IPS-11a (cell line): ENCODE data around the gene ETV7.
"Not testable (repeated sequence)": the region's sequence is repeated elsewhere in the genome, so short reads cannot be mapped to it uniquely, and the experiment has no call there.

Source experiments
- H3K4me3 ChIP-seq: one replicate; pipeline ENCODE4 v1.5.1; 2013; ENCODE audit warnings: low read depth, low read length, control low read depth

The ETV7 gene

DNA sequence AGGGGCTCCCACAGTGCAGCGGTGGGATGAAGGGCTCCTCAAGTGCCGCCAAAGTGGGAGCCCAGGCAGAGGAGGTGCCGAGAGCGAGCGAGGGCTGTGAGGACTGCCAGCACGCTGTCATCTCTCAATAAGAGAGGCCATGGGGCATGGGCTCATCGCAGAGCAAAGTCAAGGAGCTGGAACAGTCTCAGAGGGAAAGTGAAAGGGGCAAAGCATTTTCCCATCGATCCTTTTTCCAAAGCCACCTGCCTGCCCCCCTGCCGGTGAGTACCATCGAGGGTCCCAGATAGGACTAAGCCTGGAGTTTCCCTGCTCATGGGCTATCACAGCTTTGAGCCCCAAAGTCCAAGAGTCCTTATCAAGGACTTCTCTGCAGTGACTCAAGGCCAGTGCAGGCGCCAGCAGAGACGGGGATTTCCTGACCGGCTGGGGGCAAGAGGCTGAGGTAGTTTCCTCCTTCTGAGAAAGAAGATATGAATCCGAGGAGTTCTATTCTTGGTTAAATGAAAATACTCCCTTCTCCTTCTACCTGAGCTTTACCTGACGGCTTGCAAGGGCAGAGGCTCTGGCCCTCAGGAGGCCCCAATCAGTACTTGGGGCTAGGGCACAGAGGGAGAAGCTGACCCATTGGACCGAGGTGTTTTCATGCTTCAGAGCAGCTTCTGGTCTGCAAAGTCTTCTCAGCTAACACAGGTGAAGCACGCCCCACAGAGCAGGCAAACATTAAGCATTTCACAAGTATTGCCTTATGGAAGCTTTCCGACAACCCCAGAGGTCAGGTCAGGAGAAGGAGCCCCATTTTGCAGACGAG lies 22.6 kb downstream of the ETV7 start:
- no peak overlapping the region for H3K4me3 ChIP-seq

DNA sequence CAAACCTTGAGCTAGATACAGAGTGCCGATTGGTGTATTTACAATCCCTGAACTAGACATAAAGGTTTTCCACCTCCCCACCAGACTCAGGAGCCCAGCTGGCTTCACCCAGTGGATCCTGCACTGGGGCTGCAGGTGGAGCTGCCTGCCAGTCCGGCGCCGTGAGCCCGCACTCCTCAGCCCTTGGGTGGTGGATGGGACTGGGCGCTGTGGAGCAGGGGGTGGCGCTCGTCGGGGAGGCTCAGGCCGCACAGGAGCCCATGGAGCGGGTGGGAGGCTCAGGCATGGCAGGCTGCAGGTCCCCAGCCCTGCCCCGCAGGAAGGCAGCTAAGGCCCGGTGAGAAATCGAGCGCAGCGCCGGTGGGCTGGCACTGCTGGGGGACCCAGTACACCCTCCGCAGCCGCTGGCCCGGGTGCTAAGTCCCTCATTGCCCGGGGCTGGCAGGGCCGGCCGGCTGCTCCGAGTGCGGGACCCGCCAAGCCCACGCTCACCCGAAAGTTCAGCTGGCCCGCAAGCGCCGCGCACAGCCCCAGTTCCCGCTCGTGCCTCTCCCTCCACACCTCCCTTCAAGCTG lies 23.3 kb downstream of the ETV7 start:
- not testable (repeated sequence) for H3K4me3 ChIP-seq

DNA sequence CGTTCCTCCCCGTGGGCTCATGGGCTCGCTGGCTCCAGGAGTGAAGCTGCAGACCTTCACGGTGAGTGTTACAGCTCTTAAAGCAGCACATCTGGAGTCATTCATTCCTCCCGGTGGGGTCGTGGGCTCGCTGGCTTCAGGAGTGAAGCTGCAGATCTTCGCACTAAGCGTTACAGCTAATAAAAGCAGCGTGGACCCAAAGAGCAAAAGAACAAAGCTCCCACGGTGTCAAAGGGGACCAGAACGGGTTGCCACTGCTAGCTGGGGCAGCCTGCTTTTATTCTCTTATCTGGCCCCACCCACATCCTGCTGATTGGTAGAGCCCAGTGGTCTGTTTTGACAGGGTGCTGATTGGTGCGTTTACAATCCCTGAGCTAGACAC lies 24.1 kb downstream of the ETV7 start:
- H3K4me3 ChIP-seq: not testable (repeated sequence)

DNA sequence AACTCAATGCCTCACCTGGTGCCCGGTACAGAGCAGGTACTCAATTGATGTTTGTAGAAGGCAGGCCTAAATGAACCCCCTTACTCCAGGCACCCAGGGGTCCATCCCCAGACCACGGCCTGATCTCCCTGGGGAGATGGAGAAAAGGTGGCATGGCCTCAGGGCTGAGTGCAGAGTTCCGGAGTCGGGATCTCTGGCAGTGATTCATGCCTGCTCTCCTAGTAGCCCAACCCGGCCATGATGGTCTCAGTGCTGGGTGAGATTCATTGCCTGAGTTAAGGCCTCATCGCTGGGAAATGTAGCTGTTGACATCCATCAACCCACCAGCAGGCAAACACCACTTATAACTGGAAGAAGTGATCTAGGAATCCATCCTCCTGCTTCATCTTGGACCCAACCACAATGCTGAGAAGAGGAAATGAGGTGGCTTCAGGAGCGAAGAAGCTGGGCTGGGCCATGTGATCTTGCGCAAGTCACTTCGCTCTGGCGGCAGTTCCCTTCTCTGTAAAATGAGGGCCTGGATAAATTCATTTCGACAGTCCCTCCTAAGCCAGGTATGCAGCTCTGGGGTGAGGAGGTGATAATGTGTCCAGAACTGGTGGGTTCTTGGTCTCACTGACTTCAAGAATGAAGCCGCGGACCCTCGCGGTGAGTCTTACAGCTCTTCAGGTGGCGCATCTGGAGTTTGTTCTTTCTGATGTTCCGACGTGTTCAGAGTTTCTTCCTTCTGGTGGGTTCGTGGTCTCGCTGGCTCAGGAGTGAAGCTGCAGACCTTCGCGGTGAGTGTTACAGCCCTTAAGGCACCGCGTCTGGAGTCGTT lies 24.7 kb downstream of the ETV7 start:
- H3K4me3 ChIP-seq: no peak overlapping the region

DNA sequence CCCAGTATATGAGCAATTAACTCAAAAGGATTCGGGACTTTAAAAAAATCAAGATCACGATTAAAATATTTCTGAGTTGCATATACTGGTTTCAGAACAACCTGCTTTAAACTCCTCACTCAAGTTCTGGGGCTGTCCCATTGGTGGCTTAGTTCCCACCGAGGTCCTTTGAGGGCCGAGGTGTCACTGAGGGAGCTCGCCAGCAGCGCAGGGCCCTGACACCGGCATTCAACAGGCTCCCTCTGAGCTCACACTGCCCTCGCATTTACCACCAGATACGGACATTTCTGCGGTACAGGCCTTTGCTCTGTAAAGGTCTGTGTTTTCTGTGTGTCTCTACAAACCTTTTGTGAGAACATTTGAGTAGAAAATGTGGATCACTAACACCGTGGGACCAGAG lies 26.4 kb downstream of the ETV7 start:
- no peak overlapping the region for H3K4me3 ChIP-seq

DNA sequence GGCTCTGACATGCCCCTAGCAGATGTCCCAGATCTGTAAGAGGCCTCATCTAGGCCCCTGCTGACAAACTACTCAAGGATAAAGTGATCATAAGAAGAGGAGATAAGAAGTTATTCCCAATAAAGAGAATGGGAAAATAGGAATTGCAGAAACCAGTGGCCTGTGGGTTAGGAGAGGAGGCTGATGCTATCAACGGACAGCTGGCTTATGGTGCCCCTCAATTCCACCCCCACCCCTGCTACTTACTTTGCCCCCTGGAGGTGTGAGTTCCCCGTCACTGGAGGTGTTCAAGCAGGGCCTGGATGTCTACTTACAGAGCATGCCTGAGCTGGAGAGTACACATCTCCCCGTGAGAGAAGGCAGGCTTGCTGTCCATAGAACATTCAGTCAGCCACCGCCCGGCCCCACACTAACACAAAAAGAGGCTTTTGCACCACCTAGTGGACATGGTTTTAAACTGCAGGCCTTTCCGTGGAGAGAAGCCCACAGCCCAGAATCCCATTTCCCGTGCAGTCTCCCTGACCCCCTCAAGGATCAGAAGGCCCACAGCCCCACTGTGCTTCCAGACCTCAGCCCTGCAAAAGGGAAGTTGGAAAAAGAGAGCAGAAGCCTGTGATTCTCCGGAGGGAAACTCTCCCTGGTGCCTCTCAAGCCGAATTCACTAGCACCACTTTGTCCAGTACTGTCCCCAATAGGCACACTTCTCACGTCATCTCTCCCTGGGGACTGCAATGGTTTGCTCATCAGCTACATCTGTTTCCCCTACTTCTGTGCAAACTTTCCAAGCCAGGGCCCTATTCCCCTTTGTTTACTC lies 27.0 kb downstream of the ETV7 start:
- no peak overlapping the region for H3K4me3 ChIP-seq

DNA sequence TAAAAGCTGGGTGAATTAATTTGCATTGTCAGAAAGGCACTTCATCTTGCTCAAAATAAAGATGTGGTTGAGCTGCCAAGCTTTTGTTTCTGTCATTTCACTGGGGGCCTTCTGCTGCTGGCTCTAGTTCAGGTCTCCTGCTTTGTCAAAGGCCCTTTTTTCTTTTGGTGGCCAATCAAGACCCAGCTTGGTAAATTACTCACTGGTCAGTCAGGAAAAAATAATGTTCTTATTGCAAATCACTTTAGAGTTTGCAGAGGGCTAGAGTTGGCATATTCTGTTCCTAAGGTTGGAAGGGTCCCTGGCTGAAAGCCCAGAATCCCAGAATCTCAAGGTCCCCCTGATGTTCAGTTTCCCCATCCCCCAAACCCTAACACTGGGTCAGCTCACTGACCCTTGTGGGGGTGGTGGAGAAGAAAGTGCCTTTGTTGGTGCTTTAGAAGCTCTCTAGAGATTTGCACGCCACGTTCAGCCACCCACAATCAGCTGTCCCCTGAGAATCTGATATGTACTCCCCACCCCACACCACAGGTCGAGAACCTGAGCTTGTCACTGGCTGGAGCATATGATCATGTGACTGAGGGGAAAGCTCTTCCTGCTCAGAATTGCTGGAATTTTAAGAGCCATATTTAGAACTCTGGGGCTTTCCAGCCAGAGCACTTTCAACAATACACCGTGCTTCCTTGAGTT lies 29.1 kb downstream of the ETV7 start:
- no peak overlapping the region for H3K4me3 ChIP-seq

DNA sequence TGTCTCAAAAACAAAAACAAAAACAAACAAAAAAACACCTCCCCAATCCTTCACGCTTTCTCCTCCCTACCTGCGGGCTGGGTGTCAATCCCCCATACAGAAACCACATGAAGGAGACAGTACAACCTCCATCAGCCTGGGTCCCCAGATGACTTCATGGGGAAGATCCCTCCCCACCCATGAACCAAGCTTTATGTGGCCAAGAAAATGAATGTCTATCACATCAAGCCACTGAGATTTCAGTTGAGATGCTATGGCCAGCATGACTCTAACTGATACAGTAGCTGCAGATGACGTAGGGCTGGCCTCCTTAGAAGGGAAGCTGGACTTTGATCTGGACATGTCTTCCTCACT lies 29.6 kb downstream of the ETV7 start:
- H3K4me3 ChIP-seq: no peak overlapping the region

DNA sequence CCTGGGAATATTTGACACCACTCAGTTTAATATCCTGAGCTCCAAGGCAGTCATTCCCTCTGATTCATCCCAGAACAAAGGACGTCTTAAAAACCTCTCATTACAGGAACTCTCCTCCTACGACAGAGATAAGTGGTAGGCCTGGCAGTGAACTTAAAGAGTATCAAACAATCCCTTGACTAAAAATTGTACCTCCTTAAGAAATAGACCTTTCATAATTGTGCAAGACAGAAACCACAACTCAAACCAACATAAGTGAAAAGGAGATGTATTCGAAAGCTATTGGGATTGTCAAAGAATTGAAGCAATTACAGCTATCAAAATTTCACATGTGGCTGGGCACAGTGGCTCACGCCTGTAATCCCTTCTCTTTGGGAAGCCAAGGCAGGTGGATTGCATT lies 31.6 kb downstream of the ETV7 start:
- no peak overlapping the region for H3K4me3 ChIP-seq

DNA sequence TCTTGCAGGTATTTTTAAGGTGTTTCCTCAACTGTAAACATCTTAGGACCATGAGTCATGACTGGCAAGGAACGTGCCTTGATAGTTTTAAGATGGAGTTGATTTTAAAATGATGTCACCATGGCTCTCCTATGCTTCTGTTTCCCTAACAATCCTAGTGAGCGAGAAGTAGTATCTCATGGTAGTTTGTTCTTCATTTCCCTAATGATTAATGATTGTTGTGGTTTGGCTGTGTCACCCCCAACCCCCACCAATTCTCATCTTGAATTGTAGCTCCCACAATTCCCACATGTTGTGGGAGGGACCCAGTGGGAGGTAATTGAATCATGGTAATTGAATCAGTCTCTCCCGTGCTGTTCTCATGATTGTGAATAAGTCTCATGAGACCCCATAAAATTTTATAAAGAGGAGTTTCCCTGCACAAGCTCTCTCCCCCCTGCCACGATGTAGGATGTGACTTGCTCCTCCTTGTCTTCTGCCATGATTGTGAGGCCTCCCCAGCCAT lies 34.0 kb downstream of the ETV7 start:
- no peak overlapping the region for H3K4me3 ChIP-seq

DNA sequence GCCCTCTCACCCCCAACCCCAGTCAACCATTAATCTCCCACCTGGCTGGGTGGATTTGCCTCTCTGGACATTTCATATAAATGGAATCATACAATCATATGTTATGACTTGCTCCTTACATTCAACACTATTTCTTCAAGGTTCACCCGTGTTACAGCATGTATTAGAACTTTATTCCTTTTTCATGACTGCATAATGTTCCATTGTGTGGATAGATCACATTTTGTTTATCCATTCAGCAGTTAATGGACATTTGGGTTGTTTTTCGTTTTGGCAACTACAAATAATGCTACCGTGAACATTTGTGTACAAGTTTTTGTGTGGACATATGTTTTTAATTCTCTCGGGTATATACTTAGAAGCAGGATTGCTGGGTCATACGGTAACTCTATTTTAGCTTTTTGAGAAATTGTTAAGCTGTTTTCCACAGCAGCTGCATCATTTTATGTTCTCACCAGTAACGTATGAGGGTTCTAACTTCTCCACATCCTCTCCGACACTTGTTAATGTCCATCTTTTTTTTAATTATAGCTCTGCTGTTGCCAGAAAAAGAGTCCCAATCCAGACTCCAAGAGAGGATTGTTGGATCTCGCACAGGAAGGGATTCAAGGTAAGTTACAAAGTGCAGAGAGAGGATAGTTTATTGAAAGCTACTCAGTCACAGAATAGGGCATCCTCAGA lies 34.9 kb downstream of the ETV7 start:
- H3K4me3 ChIP-seq: no peak overlapping the region

DNA sequence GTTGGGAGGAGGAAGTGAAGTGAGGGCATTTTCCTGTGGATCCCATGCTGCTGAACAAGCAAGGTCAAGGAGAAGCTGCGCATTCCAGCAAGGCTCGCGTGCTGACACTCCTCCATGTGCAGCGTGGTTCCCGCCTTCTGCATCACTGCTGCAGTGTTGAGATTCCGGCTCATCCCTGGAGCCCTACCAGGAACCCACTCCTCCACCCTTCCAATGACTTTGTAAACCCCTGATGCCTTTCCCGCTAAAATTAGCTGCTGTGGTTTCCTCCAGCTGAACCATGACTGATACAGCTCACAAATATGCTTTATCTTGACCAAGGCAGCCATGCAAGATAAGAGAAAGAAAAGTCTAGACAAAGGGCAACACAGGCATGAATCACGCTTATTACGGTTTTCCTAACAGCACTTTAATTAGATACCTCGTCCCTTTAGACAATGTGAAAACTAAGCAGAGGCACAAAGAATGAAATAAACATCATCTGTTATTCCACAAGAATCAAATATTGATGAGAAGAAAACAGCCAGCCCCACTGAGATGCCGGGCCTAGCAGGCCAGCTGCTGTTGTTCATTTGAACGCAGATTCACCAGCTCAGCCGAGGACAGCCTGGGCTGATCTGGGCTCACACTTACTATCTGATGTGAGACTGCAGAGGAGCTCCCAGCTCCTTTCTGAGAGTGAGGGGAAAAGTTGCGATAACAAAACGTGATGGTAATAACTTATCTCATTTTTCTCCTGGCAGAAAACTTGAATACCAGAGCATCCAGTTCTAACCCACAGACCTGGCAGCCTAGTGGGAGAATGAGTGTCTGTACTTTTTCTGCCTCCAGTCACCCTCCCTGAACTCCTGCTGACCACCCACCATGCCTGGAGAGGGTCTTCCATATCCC lies 36.5 kb downstream of the ETV7 start:
- H3K4me3 ChIP-seq: no peak overlapping the region

DNA sequence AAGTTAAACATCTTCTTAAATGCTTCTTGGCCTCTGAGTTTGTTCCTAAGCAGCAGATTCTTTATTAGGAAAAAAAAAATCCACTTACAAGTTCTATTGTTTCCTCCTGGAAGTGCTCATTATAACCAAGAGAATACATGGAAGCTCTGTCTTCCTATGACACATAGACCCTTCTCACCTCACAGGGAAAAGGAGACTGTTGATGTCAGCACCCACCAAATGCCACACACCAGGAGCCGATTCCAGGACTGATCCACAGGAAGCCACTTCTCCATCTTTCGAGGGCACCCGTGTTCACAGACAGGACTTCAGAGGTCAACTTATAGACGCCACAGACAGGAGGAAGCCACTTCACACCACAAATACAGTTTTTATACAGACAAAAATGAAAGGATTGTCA lies 37.4 kb downstream of the ETV7 start:
- no peak overlapping the region for H3K4me3 ChIP-seq

DNA sequence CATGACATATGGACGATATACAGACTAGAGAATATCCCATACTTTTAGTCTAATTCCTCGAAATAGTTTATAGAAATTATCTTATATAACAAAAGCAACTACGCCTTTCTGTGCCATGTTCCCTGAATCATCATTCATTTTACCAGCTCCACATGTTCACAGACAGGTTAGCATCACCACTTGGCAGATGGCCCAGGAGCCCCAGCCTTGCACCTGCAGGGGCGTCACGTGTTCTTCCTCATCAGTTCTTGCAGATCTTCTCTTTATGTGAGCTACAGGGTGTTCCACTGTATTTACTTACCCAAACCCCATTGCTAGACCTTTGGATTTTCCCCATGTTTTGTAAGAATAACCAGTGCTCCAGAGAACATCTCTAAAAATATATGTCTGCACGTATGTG lies 38.2 kb downstream of the ETV7 start:
- H3K4me3 ChIP-seq: no peak overlapping the region

DNA sequence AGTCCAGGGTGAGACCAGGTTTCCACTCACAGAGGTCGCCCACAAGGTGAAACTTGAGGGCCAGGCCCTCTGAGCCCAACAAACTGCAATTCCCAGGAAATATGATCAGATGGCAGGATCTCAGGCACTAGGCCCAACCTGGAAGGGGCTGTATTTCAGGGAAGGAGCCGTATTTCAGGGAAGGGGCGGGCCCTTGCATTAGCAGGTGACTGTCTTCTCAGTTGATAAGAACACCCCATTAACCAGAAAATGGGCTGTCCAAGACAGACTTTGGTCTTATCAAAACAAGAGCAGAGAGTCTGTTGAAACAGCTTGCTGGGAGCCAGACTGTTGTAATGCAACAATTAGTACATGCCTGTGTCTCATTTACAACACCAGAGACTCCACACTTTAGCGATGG lies 39.8 kb downstream of the ETV7 start:
- H3K4me3 ChIP-seq: no peak overlapping the region

DNA sequence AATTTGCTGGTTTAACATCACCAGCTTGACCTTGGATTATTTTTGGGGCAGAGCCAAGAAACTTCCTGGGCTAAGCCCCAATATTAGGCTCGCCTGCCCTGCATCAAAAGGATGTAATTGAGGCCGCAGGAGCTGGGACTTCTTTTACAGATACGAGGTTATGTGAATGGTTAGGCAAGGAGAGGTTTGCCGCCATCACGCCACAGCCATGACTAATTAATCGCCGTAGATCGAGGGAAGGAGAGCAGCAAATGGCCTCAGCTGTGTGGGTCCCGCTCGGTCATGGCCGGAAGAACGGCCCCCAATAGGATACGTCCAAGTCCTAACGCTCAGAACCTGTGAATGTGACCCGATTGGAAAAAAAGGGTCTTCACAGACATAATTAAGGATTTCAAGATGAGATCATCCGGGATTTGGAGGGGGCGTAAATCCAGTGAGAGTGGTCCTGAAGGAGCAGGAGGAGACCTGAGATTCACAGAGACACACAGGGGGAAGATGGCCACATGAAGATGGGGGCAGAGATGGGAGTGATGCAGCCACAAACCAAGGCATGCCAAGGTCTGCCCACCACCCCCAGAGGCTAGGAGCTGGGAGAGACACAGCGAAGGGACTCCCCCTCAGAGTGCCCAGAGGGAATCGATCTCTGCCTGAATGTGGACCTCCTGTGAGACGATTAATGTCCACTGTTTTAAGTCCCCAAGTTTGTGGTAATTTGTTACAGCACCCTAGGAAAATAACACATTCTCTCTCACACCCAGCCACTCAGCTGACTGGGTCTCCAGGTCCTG lies 40.8 kb downstream of the ETV7 start:
- no peak overlapping the region for H3K4me3 ChIP-seq

DNA sequence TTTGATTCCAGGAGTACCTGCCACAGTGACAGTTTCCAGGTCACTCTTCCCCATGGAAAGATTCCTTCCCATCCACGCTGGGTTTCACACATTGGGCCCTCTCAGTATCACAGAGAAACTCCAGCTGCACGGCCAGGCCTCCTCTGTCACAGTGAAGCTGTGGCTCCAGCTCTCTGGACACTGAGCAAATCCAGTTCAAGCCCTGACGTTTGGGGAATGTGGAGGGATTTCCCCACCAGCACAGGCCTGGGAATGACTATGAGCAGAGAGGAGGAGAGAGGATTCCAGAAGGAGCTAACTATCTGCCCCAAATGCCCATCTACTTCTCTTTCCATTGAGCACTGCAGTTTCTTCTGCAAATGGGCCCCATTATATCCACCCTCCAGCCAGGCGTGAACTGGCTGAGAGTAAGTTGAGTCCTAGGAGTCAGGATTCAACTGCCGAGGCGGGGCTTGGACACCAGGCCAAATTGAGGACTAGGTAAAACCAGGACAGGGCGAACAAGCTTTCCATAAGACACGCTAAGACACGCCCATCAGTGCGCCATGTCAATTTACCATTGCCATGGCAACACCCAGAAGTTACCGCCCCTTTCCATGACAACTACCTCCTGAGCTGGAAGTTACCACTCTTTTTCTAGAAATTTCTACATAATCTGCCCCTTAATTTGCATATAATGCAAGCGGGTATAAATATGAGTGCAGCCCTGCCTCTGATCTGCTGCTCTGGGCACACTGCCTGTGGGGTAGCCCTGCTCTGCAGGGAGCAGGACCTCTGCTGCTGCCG lies 41.6 kb downstream of the ETV7 start:
- no peak overlapping the region for H3K4me3 ChIP-seq
